IPS-15b (cell line): ENCODE measurements around the gene NSMCE3.
A peak's percentile ranks its signal among the peaks of the same experiment; 100 is the strongest.

Experiments
- H3K27me3 ChIP-seq: one replicate; pipeline ENCODE4 v1.6.1; 2013; ENCODE audit warnings: low read length; ENCODE audit not compliant: control insufficient read depth, insufficient read depth
- H3K36me3 ChIP-seq: one replicate; pipeline ENCODE4 v1.6.1; 2013; ENCODE audit warnings: low read length; ENCODE audit not compliant: control insufficient read depth, insufficient read depth
- H3K4me1 ChIP-seq: one replicate; pipeline ENCODE4 v1.6.1; 2013; ENCODE audit warnings: mild to moderate bottlenecking, low read length; ENCODE audit not compliant: control insufficient read depth, insufficient read depth
- H3K4me3 ChIP-seq: one replicate; pipeline ENCODE4 v1.5.1; 2013; ENCODE audit warnings: low read depth, low read length
- H3K9ac ChIP-seq: one replicate; pipeline ENCODE4 v1.6.1; 2013; ENCODE audit warnings: low read depth, mild to moderate bottlenecking, low read length
- H3K9me3 ChIP-seq: one replicate; pipeline ENCODE4 v1.6.1; 2013; ENCODE audit warnings: mild to moderate bottlenecking, low read length; ENCODE audit not compliant: control insufficient read depth, insufficient read depth

The NSMCE3 gene

GRCh38 chr15:29269485-29270168 is at the start of gene NSMCE3:
Gene NSMCE3 (minus strand): TSS chr15:29269822. CDS start chr15:29269705, 117 bp downstream.
- Histone ChIP-seq H3K9ac (peak within 1 kb of the TSS; percentile 82), H3K4me1 (peaks cover 9% of the 10 kb centered on the region), H3K36me3 (no peaks in the 10 kb centered on the region), H3K9me3 (no peaks in the 10 kb centered on the region), H3K27me3 (no peaks in the 10 kb centered on the region), H3K4me3 (peak within 1 kb of the TSS; percentile 95)

GRCh38 chr15:29316422-29316821 is 46.8 kb upstream of the NSMCE3 start:
- H3K36me3 ChIP-seq, result no peaks in the 10 kb centered on the region
- H3K9ac ChIP-seq, result no peak overlapping the region
- no peaks in the 10 kb centered on the region for H3K27me3 ChIP-seq

GRCh38 chr15:29312387-29312786 is 42.8 kb upstream of the NSMCE3 start:
- no peaks in the 10 kb centered on the region for H3K27me3 ChIP-seq
- no peak overlapping the region for H3K4me3 ChIP-seq
- no peaks in the 10 kb centered on the region for H3K36me3 ChIP-seq
- H3K4me1 ChIP-seq, result no peaks in the 10 kb centered on the region
- no peak overlapping the region for H3K9ac ChIP-seq
- H3K9me3 ChIP-seq, result no peaks in the 10 kb centered on the region

More at GRCh38 chr15:29316422-29316821, 46.8 kb upstream of the NSMCE3 start:
- Histone ChIP-seq H3K9me3 (no peaks in the 10 kb centered on the region), H3K4me3 (no peak overlapping the region), H3K4me1 (peaks cover 11% of the 10 kb centered on the region)

- H3K4me1 ChIP-seq, result no peaks in the 10 kb centered on the region
- H3K27me3 ChIP-seq, result no peaks in the 10 kb centered on the region
- H3K9ac ChIP-seq, result no peak overlapping the region
- no peak overlapping the region for H3K4me3 ChIP-seq
- no peaks in the 10 kb centered on the region for H3K9me3 ChIP-seq
- H3K36me3 ChIP-seq, result no peaks in the 10 kb centered on the region
These were observed 42.1 kb upstream of the NSMCE3 start for GRCh38 chr15:29311696-29312095.

DNA sequence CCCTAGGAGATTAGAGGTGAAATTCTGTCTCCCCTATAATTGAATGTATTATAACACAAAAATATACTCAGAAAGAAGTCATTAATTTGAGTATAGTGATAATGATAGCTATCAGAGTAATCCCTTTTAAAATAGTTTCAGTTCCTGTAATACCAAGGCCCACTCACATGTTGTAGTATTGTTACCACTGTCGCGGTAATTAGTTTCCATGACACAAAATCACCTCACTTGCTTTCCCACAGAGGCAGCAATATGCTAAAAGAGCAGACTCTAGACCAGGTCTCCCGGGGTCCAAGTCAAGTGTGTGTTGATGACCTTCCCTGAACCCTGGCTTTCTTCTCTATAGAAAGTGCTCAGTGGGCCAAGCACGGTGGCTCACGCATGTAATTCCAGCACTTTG is 39.5 kb upstream of the NSMCE3 start:
- Histone ChIP-seq H3K9ac (no peak overlapping the region), H3K9me3 (no peaks in the 10 kb centered on the region), H3K4me1 (no peaks in the 10 kb centered on the region), H3K36me3 (no peaks in the 10 kb centered on the region), H3K4me3 (no peak overlapping the region), H3K27me3 (no peaks in the 10 kb centered on the region)

DNA sequence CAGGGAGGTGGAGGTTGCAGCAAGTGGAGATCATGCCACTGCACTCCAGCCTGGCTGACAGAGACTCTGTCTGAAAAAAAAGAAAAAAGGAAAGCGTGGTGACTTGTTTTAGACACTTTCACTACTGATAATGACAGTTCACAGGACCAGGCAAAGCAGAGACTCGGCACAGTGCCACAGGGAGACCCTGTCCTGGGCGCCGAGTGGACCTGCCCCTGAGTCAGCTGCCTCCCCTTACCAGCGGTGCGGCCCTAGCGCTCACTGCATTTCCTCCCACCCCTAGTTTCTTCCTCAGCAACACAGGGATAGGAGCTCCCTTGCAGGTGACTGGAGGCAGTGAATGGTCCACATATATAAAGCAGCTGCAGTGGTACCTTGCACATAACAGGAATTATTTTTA is 38.7 kb upstream of the NSMCE3 start:
- Histone ChIP-seq H3K36me3 (no peaks in the 10 kb centered on the region), H3K9ac (no peak overlapping the region), H3K27me3 (no peaks in the 10 kb centered on the region), H3K9me3 (no peaks in the 10 kb centered on the region), H3K4me1 (no peaks in the 10 kb centered on the region), H3K4me3 (no peak overlapping the region)

DNA sequence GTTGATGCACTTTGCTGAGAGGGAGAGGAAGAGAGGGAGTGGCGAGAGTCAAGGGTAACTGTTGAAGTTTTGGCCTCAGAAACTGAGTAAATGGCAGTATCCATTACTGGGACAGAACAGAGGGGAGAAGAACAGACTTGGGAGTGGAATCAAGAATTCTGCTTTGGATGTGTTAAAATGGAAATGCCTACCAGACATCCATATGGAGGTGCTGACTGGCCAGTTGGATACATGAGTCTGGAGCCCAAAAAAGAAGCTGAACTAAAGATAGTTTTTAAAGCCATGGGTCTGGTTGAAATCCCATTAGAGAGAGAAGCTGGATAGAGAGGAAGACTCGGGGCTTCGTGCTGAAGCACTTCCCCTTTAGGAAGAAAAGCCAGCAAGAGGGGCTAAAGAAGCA is 35.9 kb upstream of the NSMCE3 start:
- no peak overlapping the region for H3K9ac ChIP-seq
- no peaks in the 10 kb centered on the region for H3K4me1 ChIP-seq
- no peaks in the 10 kb centered on the region for H3K9me3 ChIP-seq
- H3K4me3 ChIP-seq, result no peak overlapping the region
- H3K36me3 ChIP-seq, result no peaks in the 10 kb centered on the region
- no peaks in the 10 kb centered on the region for H3K27me3 ChIP-seq

DNA sequence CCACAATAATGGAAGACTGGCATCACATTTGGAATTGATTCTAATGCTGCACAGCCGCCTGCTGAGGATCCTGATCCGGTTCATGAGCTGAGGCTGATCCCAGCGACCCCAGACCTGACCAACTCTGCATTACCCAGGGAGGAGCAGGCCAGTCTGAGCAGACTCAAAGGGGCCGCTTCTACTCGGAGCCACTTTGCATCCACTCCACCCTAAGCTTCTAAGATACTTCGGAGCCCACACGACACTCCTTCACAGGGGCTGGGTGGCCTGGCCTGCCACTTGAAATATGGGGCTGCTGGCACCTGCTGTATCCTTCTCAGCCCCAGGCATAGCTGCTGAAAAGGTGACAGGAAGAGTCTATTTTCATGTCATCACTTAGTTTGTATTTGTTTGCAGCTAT is 33.2 kb upstream of the NSMCE3 start:
- Histone ChIP-seq H3K9ac (no peak overlapping the region), H3K4me1 (no peaks in the 10 kb centered on the region), H3K36me3 (no peaks in the 10 kb centered on the region), H3K4me3 (no peak overlapping the region), H3K9me3 (no peaks in the 10 kb centered on the region), H3K27me3 (no peaks in the 10 kb centered on the region)

DNA sequence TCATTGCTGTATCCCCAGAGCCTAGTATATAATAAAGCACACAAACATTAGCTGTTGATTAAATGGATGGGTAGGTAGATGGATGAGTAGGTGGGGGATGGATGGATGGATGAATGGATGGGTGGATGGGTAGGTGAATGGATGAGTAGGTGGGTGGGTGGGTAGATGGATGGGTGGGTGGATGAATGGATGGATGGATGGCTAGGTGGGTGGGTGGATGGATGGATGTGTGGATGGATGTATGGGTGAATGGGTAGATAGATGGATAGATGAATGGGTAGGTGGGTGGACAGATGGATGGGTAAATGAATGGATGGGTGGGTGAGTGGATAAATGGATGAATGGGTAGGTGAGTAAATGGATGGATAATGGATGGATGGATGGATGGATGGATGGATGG is 30.2 kb upstream of the NSMCE3 start:
- H3K9me3 ChIP-seq, result no peaks in the 10 kb centered on the region
- no peaks in the 10 kb centered on the region for H3K36me3 ChIP-seq
- H3K4me3 ChIP-seq, result no peak overlapping the region
- H3K27me3 ChIP-seq, result no peaks in the 10 kb centered on the region
- no peak overlapping the region for H3K9ac ChIP-seq
- no peaks in the 10 kb centered on the region for H3K4me1 ChIP-seq

DNA sequence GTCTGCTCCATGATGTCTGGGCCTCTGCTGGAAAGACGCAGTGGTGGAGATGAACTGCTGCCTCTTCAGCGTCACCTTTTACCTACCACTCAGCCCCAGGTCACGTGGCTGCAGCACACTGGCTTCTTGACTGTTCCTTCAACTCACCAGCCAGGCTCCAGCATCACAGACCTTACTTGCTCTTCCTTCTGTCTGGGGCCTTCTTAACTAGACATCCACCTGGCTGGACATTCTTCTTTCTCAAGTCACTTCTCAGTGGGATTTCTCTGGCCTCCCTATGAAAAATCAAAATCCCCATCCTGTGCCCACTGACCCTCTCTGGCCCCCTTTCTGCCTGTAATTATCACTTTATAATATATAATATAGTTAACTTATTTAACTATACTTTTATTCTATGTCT is 29.7 kb upstream of the NSMCE3 start:
- Histone ChIP-seq H3K36me3 (no peaks in the 10 kb centered on the region), H3K9ac (no peak overlapping the region), H3K4me1 (no peaks in the 10 kb centered on the region), H3K27me3 (no peaks in the 10 kb centered on the region), H3K4me3 (no peak overlapping the region), H3K9me3 (no peaks in the 10 kb centered on the region)

- H3K36me3 ChIP-seq, result no peaks in the 10 kb centered on the region
- H3K9ac ChIP-seq, result no peak overlapping the region
- no peaks in the 10 kb centered on the region for H3K27me3 ChIP-seq
- no peak overlapping the region for H3K4me3 ChIP-seq
- H3K9me3 ChIP-seq, result no peaks in the 10 kb centered on the region
- no peaks in the 10 kb centered on the region for H3K4me1 ChIP-seq
These were observed 25.2 kb upstream of the NSMCE3 start for GRCh38 chr15:29294732-29295325.

DNA sequence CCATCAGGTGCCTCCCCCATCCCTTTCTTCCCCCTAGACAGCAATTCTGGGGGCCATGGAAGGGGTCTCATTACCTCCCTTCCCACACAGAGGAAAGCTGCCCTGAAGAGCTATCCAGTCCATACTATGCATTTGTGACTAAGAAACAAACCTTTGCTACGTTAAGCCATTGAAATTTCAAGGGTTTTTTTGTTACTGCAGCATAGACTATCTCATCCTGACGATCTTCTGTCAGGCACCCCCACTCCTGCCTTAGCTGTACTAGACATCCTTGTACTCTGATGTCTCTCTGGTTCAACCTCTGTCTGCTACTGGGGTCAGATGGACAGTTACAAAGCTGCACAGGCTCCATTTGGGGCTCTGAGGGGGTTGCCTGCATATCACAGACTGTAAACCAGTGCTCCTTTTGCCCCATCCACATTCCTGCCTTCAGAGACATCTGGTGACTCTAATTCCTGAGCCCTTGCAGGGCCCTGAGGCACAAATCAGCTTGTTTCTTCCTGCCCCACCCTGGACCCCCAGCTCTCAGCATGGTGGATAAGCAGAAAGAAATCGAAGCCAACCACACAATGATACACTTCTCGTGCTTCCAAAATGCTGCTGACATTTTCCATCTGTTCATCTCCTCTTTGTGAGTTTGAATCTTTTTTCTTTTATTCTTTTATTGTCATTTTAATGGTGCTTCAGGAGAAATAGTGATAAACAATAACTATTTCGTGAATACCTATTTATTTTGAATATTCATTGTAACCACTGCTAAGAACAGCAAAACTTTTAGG is 21.6 kb upstream of the NSMCE3 start:
- H3K27me3 ChIP-seq, result no peaks in the 10 kb centered on the region
- no peaks in the 10 kb centered on the region for H3K9me3 ChIP-seq
- H3K4me1 ChIP-seq, result no peaks in the 10 kb centered on the region

More for the DNA sequence above, 21.6 kb upstream of the NSMCE3 start:
- H3K36me3 ChIP-seq, result no peaks in the 10 kb centered on the region
- H3K4me3 ChIP-seq, result no peak overlapping the region
- H3K9ac ChIP-seq, result no peak overlapping the region
